ENCODE results near the gene PLCL2. TPM values are rescaled to one million over a fixed set of nuclear protein-coding genes. Genes with fewer than 3 reads are reported as not detected.

The PLCL2 gene
- total RNA-seq, 1 experiment from 2014 or later = 0.07 TPM

GRCh38 chr3:17030438-17030837, 145.7 kb downstream of the PLCL2 start:
- Mint-ChIP-seq H3K9me3 (ENCODE audit: unreplicated experiment) (no peaks in the 10 kb centered on the region), H3K27me3 (ENCODE audit: insufficient read depth, unreplicated experiment) (peaks cover 13% of the 10 kb centered on the region), H3K4me3 (ENCODE audit: unreplicated experiment) (no peak overlapping the region), H3K4me1 (ENCODE audit: low read depth, unreplicated experiment) (no peaks in the 10 kb centered on the region), H3K36me3 (ENCODE audit: insufficient read depth, unreplicated experiment) (no peaks in the 10 kb centered on the region), H3K27ac (ENCODE audit: unreplicated experiment) (no peak overlapping the region)
- Histone ChIP-seq H3K4me3 (ENCODE audit: low read depth, low read length) (no peak overlapping the region), H3K36me3 (ENCODE audit: control insufficient read depth, insufficient read depth, low read length) (no peaks in the 10 kb centered on the region), H3K9me3 (no peaks in the 10 kb centered on the region), H3K27me3 (replicated peaks; ENCODE audit: control insufficient read depth, insufficient read depth, low read length) (no peaks in the 10 kb centered on the region), H3K4me1 (no peaks in the 10 kb centered on the region)
- TF ChIP-seq CTCF (IDR thresholded peaks at IDR 0.05; ENCODE audit: insufficient read depth in 1 of 2, low read depth in 1 of 2, low read length in 1 of 2, severe bottlenecking in 1 of 2, unreplicated experiment in 1 of 2) = no peak
- DNase-seq = peak in 1 of 2 experiments; percentile 4
- intact Hi-C loops (cut with micrococcal nuclease; ENCODE audit: unreplicated experiment) = loop anchor here (5.0 to 10.0 kb wide), 2 partner anchors 202 to 206 kb away; no protein-coding TSS in a partner anchor
- no TSS peak for BruUV-seq (replicated peaks)
- ChIA-PET POLR2A (no interaction called here), CTCF (no interaction called here)

- Mint-ChIP-seq H3K9me3 (ENCODE audit: unreplicated experiment) (no peaks in the 10 kb centered on the region), H3K27ac (ENCODE audit: unreplicated experiment) (no peak overlapping the region), H3K4me3 (ENCODE audit: unreplicated experiment) (no peak overlapping the region), H3K27me3 (ENCODE audit: insufficient read depth, unreplicated experiment) (peaks cover 14% of the 10 kb centered on the region), H3K36me3 (ENCODE audit: insufficient read depth, unreplicated experiment) (no peaks in the 10 kb centered on the region), H3K4me1 (ENCODE audit: low read depth, unreplicated experiment) (no peaks in the 10 kb centered on the region)
- intact Hi-C loops (cut with micrococcal nuclease; ENCODE audit: unreplicated experiment) = loop anchor here (5.0 to 10.0 kb wide), 2 partner anchors 201 to 206 kb away; no protein-coding TSS in a partner anchor
- TF ChIP-seq CTCF (IDR thresholded peaks at IDR 0.05; ENCODE audit: insufficient read depth in 1 of 2, low read depth in 1 of 2, low read length in 1 of 2, severe bottlenecking in 1 of 2, unreplicated experiment in 1 of 2) = no peak
- Histone ChIP-seq H3K36me3 (ENCODE audit: control insufficient read depth, insufficient read depth, low read length) (no peaks in the 10 kb centered on the region), H3K27me3 (replicated peaks; ENCODE audit: control insufficient read depth, insufficient read depth, low read length) (no peaks in the 10 kb centered on the region), H3K4me3 (ENCODE audit: low read depth, low read length) (no peak overlapping the region), H3K4me1 (no peaks in the 10 kb centered on the region), H3K9me3 (no peaks in the 10 kb centered on the region)
- BruUV-seq (replicated peaks) = no TSS peak
- ChIA-PET POLR2A (no interaction called here), CTCF (interaction anchor here (0.7 kb wide), 1 partner anchor 506 kb away, joined by 3 read pairs; no protein-coding TSS in a partner anchor)
- DNase-seq = no peak
Measured at GRCh38 chr3:17030956-17031652, 146.3 kb downstream of the PLCL2 start.

GRCh38 chr3:17032407-17033034, 147.8 kb downstream of the PLCL2 start:
- BruUV-seq (replicated peaks) = no TSS peak
- Histone ChIP-seq H3K4me1 (no peaks in the 10 kb centered on the region), H3K4me3 (ENCODE audit: low read depth, low read length) (no peak overlapping the region), H3K36me3 (ENCODE audit: control insufficient read depth, insufficient read depth, low read length) (no peaks in the 10 kb centered on the region), H3K27me3 (replicated peaks; ENCODE audit: control insufficient read depth, insufficient read depth, low read length) (no peaks in the 10 kb centered on the region), H3K9me3 (no peaks in the 10 kb centered on the region)
- peak in 1 of 2 experiments; percentile 31 for DNase-seq
- H3K4me3 Mint-ChIP-seq (ENCODE audit: unreplicated experiment) = no peak overlapping the region
- CTCF ChIA-PET = no interaction called here
- intact Hi-C loops (cut with micrococcal nuclease; ENCODE audit: unreplicated experiment) = loop anchor here (1.0 to 10.0 kb wide), 4 partner anchors 106 to 431 kb away; no protein-coding TSS in a partner anchor
- no peak overlapping the region for H3K27ac Mint-ChIP-seq (ENCODE audit: unreplicated experiment)
- no peaks in the 10 kb centered on the region for H3K9me3 Mint-ChIP-seq (ENCODE audit: unreplicated experiment)
- no peaks in the 10 kb centered on the region for H3K36me3 Mint-ChIP-seq (ENCODE audit: insufficient read depth, unreplicated experiment)
- TF ChIP-seq CTCF (IDR thresholded peaks at IDR 0.05; ENCODE audit: insufficient read depth in 1 of 2, low read depth in 1 of 2, low read length in 1 of 2, severe bottlenecking in 1 of 2, unreplicated experiment in 1 of 2) = peak; percentile 46 to 77
- POLR2A ChIA-PET = no interaction called here
- H3K27me3 Mint-ChIP-seq (ENCODE audit: insufficient read depth, unreplicated experiment) = peaks cover 14% of the 10 kb centered on the region
- no peaks in the 10 kb centered on the region for H3K4me1 Mint-ChIP-seq (ENCODE audit: low read depth, unreplicated experiment)
